Type B pancreatic cell (in vitro differentiated cells): ENCODE results near the gene KRTAP10-2. TPM values are rescaled to one million over a fixed set of nuclear protein-coding genes. Genes with fewer than 3 reads are reported as not detected.
"Not testable (repeated sequence)": the region's sequence is repeated elsewhere in the genome, so short reads cannot be mapped to it uniquely, and the experiment has no call there.

ENCODE experiments used
- DNase-seq: peaks from one replicate; pipeline ENCODE4 v3.0.0; 2021; ENCODE audit warnings: mixed read lengths; ENCODE audit not compliant: unreplicated experiment; ENCODE audit errors: extremely low spot score
- H3K27ac Mint-ChIP-seq: 2 replicates; pipeline ENCODE4 v1.8.0; 2021; ENCODE audit warnings: mild to moderate bottlenecking, mixed read lengths
- H3K27me3 Mint-ChIP-seq: 2 replicates; pipeline ENCODE4 v1.8.0; 2021; ENCODE audit warnings: mixed read lengths
- H3K36me3 Mint-ChIP-seq: 2 replicates; pipeline ENCODE4 v1.8.0; 2021; ENCODE audit warnings: mixed read lengths
- H3K4me1 Mint-ChIP-seq: one replicate; pipeline ENCODE4 v1.8.0; 2021; ENCODE audit warnings: mixed read lengths; ENCODE audit not compliant: unreplicated experiment
- H3K4me3 Mint-ChIP-seq: 2 replicates; pipeline ENCODE4 v1.8.0; 2021; ENCODE audit warnings: mild to moderate bottlenecking, mixed read lengths
- H3K9me3 Mint-ChIP-seq: 2 replicates; pipeline ENCODE4 v1.8.0; 2021; ENCODE audit warnings: mixed read lengths
- CTCF ChIP-seq: fragments of 200-600 bp; sonication (generic); conservative IDR thresholded peaks from 2 replicates; pipeline ENCODE4 v1.5.0; 2021; ENCODE audit warnings: antibody characterized with exemption, mild to moderate bottlenecking
- long read RNA-seq: library from polyadenylated mRNA; unstranded; transcript quantifications from one replicate; pipeline ENCODE4 v2.0.0, GENCODE V29; 2020
- total RNA-seq: library from RNA; stranded (reverse); gene quantifications from 2 replicates; pipeline ENCODE4 v1.2.1, GENCODE V29; 2021; ENCODE audit warnings: low replicate concordance

The KRTAP10-2 gene
- total RNA-seq = not detected in 2 replicates
- long read RNA-seq = 0 reads

GRCh38 chr21:44551340-44551961 lies at the start of gene KRTAP10-2:
Gene KRTAP10-2, minus strand, starts transcription at chr21:44551505. Its CDS starts 47 bp downstream, at chr21:44551458.
- no peak for TF ChIP-seq CTCF
- Mint-ChIP-seq H3K36me3 (peaks cover 6% of the 10 kb centered on the region), H3K27ac (no peak within 1 kb of the TSS), H3K27me3 (no peaks in the 10 kb centered on the region), H3K9me3 (peaks cover 9% of the 10 kb centered on the region), H3K4me3 (no peak within 1 kb of the TSS), H3K4me1 (peaks cover 20% of the 10 kb centered on the region)
- DNase-seq = no peak

GRCh38 chr21:44601091-44601490 lies 49.8 kb upstream of the KRTAP10-2 start:
- not testable (repeated sequence) for H3K4me1 Mint-ChIP-seq, DNase-seq, H3K36me3 Mint-ChIP-seq, H3K27ac Mint-ChIP-seq, H3K4me3 Mint-ChIP-seq, H3K27me3 Mint-ChIP-seq
- peaks cover 13% of the 10 kb centered on the region for H3K9me3 Mint-ChIP-seq

GRCh38 chr21:44600118-44600978 lies 49.0 kb upstream of the KRTAP10-2 start, which contains the start of gene KRTAP10-7:
Gene KRTAP10-7, plus strand, starts transcription at chr21:44600597. Its CDS starts 25 bp downstream, at chr21:44600622.
- not testable (repeated sequence) for H3K27me3 Mint-ChIP-seq, DNase-seq, H3K4me1 Mint-ChIP-seq, H3K36me3 Mint-ChIP-seq, H3K27ac Mint-ChIP-seq, H3K4me3 Mint-ChIP-seq
- peaks cover 13% of the 10 kb centered on the region for H3K9me3 Mint-ChIP-seq

- H3K9me3 Mint-ChIP-seq = peaks cover 13% of the 10 kb centered on the region
- no peak for TF ChIP-seq CTCF
- H3K4me3 Mint-ChIP-seq = no peak overlapping the region
- peaks cover under 1% of the 10 kb centered on the region for H3K27me3 Mint-ChIP-seq
- no peaks in the 10 kb centered on the region for H3K36me3 Mint-ChIP-seq
- peaks cover 8% of the 10 kb centered on the region for H3K4me1 Mint-ChIP-seq
- H3K27ac Mint-ChIP-seq = no peak overlapping the region
- no peak for DNase-seq
These were observed 48.1 kb upstream of the KRTAP10-2 start for GRCh38 chr21:44599264-44600029.

GRCh38 chr21:44598061-44598460 lies 46.8 kb upstream of the KRTAP10-2 start:
- peaks cover 3% of the 10 kb centered on the region for H3K27me3 Mint-ChIP-seq
- peaks cover 12% of the 10 kb centered on the region for H3K4me1 Mint-ChIP-seq
- H3K27ac Mint-ChIP-seq = peak overlapping the region; percentile 36
- TF ChIP-seq CTCF = no peak
- H3K36me3 Mint-ChIP-seq = no peaks in the 10 kb centered on the region
- H3K9me3 Mint-ChIP-seq = peaks cover 13% of the 10 kb centered on the region
- H3K4me3 Mint-ChIP-seq = no peak overlapping the region
- DNase-seq = no peak

GRCh38 chr21:44596068-44596725 lies 44.9 kb upstream of the KRTAP10-2 start:
- Mint-ChIP-seq H3K27me3 (peaks cover 3% of the 10 kb centered on the region), H3K4me3 (no peak overlapping the region), H3K9me3 (peaks cover 13% of the 10 kb centered on the region), H3K4me1 (peaks cover 12% of the 10 kb centered on the region), H3K27ac (no peak overlapping the region), H3K36me3 (no peaks in the 10 kb centered on the region)
- no peak for DNase-seq
- no peak for TF ChIP-seq CTCF
